Hepatocyte (in vitro differentiated cells): ENCODE data around the gene TEX261. TPM values are rescaled to one million over a fixed set of nuclear protein-coding genes. Genes with fewer than 3 reads are reported as not detected.
"Not testable (repeated sequence)": the region's sequence is repeated elsewhere in the genome, so short reads cannot be mapped to it uniquely, and the experiment has no call there.

Source experiments
- DNase-seq: peaks from one replicate; pipeline ENCODE4 v3.0.0-alpha.2; 2016; ENCODE audit warnings: low spot score
- H2AFZ ChIP-seq: fragments of 200-600 bp; sonication (generic); 2 replicates; pipeline ENCODE4 v1.6.0; 2016; ENCODE audit warnings: antibody characterized with exemption, mild to moderate bottlenecking
- H3K27ac ChIP-seq: fragments of 200-600 bp; sonication (generic); 2 replicates; pipeline ENCODE4 v1.5.1; 2016; ENCODE audit warnings: mild to moderate bottlenecking
- H3K27me3 ChIP-seq: fragments of 200-600 bp; sonication (generic); 2 replicates; pipeline ENCODE4 v1.6.1; 2016
- H3K36me3 ChIP-seq: fragments of 200-600 bp; sonication (generic); replicated peaks from 2 replicates; pipeline ENCODE4 v1.5.1; 2016; ENCODE audit warnings: low read depth; ENCODE audit not compliant: insufficient read depth
- H3K4me1 ChIP-seq: fragments of 200-600 bp; sonication (generic); 2 replicates; pipeline ENCODE4 v1.5.1; 2016; ENCODE audit warnings: mild to moderate bottlenecking, moderate library complexity; ENCODE audit not compliant: insufficient read depth
- H3K4me2 ChIP-seq: fragments of 200-600 bp; sonication (generic); 2 replicates; pipeline ENCODE4 v1.6.0; 2016
- H3K4me3 ChIP-seq: fragments of 200-600 bp; sonication (generic); 2 replicates; pipeline ENCODE4 v1.5.1; 2016; ENCODE audit warnings: mild to moderate bottlenecking
- H3K79me2 ChIP-seq: fragments of 200-600 bp; sonication (generic); 2 replicates; pipeline ENCODE4 v1.6.0; 2017; ENCODE audit warnings: mild to moderate bottlenecking
- H3K9me2 ChIP-seq: fragments of 200-600 bp; sonication (generic); replicated peaks from 2 replicates; pipeline ENCODE4 v1.6.0; 2017; ENCODE audit warnings: mild to moderate bottlenecking; ENCODE audit not compliant: insufficient read depth
- H3K9me3 ChIP-seq: fragments of 200-600 bp; sonication (generic); 2 replicates; pipeline ENCODE4 v1.5.1; 2016; ENCODE audit warnings: low read depth, mild to moderate bottlenecking
- H4K20me1 ChIP-seq: fragments of 200-600 bp; sonication (generic); 2 replicates; pipeline ENCODE4 v1.6.0; 2016; ENCODE audit warnings: mild to moderate bottlenecking; ENCODE audit not compliant: insufficient read depth, poor library complexity, severe bottlenecking
- EZH2 ChIP-seq: fragments of 200-600 bp; sonication (generic); IDR thresholded peaks from 2 replicates; pipeline ENCODE4 v1.6.1; 2016; ENCODE audit warnings: antibody characterized with exemption, mild to moderate bottlenecking, borderline replicate concordance
- EZH2phosphoT487 ChIP-seq: fragments of 200-600 bp; sonication (generic); IDR thresholded peaks from one replicate; pipeline ENCODE4 v1.6.1; 2018; ENCODE audit warnings: antibody characterized with exemption, mild to moderate bottlenecking, low read depth, moderate library complexity; ENCODE audit not compliant: unreplicated experiment, severe bottlenecking
- WGBS: methylation state at CpG from one replicate; pipeline ENCODE4 v1.1.6; 2016; ENCODE audit warnings: low lambda C conversion rate; ENCODE audit errors: missing lambda C conversion rate; 5-methylcytosine and 5-hydroxymethylcytosine counted together
- polyA plus RNA-seq: library from polyadenylated mRNA; unstranded; fragments of >200 nt; fragmentation: Nextera tagmentation; extraction: Ambion mirVana; gene quantifications from 2 replicates; pipeline ENCODE4 v1.2.1, GENCODE V29; 2016
- total RNA-seq: library from RNA; depleted of rRNA; stranded (reverse); fragments of >200 nt; gene quantifications from 2 replicates; pipeline ENCODE4 v1.2.3, GENCODE V29; 2014
- TF ChIP-seq, protein P1 (sequence below): fragments of 200-600 bp; sonication (generic); IDR thresholded peaks from 2 replicates; pipeline ENCODE4 v1.5.1; 2016; ENCODE audit warnings: antibody characterized with exemption, mild to moderate bottlenecking; ENCODE audit not compliant: poor library complexity

Gene TEX261
- total and polyA plus RNA-seq, 2 experiments from 2014 or later: 41.5 to 81.0 TPM

DNA sequence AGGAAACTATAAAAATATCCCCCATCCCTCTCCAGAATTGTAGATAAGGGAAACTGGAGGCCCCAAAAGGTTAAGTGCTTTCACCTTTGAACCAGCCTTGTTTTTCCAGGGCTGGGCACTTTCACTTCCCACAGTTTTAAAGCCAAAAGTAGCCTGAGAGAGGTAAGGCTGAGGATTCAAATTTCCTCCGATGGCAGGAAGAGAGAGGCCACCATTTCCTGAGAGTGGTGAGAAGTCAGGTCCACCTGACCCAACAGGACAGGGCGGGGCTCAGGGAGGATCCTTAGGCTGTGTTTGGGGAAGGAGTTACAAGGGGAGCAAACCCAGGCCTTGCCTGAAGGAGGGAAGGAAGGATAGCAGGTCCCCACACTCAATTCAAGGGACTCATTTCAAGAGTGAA is 4.7 kb upstream of the TEX261 start:
- DNase-seq: no peak
- no peaks in the 10 kb centered on the region for H4K20me1 ChIP-seq
- H3K4me2 ChIP-seq: no peak overlapping the region
- no peak overlapping the region for H3K27ac ChIP-seq
- H3K9me3 ChIP-seq: no peaks in the 10 kb centered on the region
- no peak overlapping the region for H2AFZ ChIP-seq
- H3K4me1 ChIP-seq: peaks cover 6% of the 10 kb centered on the region
- TF ChIP-seq EZH2 (no peak), EZH2phosphoT487 (no peak)
- TF ChIP-seq, protein P1, sequence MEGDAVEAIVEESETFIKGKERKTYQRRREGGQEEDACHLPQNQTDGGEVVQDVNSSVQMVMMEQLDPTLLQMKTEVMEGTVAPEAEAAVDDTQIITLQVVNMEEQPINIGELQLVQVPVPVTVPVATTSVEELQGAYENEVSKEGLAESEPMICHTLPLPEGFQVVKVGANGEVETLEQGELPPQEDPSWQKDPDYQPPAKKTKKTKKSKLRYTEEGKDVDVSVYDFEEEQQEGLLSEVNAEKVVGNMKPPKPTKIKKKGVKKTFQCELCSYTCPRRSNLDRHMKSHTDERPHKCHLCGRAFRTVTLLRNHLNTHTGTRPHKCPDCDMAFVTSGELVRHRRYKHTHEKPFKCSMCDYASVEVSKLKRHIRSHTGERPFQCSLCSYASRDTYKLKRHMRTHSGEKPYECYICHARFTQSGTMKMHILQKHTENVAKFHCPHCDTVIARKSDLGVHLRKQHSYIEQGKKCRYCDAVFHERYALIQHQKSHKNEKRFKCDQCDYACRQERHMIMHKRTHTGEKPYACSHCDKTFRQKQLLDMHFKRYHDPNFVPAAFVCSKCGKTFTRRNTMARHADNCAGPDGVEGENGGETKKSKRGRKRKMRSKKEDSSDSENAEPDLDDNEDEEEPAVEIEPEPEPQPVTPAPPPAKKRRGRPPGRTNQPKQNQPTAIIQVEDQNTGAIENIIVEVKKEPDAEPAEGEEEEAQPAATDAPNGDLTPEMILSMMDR: no peak
- no peak overlapping the region for H3K4me3 ChIP-seq
- peaks cover 2% of the 10 kb centered on the region for H3K79me2 ChIP-seq
- WGBS: 72% methylated on average over 2 of the region's 2 CpGs
- no peaks in the 10 kb centered on the region for H3K9me2 ChIP-seq
- H3K36me3 ChIP-seq: no peaks in the 10 kb centered on the region
- no peaks in the 10 kb centered on the region for H3K27me3 ChIP-seq

DNA sequence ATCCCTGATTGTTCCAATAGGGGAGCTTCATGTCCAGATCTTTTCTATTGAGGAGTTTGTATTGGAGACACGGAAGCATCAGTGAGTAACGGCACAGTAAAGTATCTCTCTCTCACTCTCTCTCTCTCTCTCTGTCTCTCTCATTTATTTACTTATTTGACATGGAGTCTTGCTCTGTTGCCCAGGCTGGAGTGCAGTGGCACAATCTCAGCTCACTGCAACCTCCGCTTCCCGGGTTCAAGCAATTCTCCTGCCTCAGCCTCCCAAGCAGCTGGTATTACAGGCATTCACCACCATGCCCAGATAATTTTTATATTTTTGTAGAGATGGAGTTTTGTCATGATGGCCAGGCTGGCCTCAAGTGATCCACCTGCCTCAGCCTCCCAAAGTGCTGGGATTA is 4.2 kb upstream of the TEX261 start:
- DNase-seq, H3K27me3 ChIP-seq, H3K9me2 ChIP-seq, H3K36me3 ChIP-seq, H3K4me3 ChIP-seq, H3K4me2 ChIP-seq, H3K27ac ChIP-seq, H3K79me2 ChIP-seq, H4K20me1 ChIP-seq, H2AFZ ChIP-seq, H3K9me3 ChIP-seq, H3K4me1 ChIP-seq: not testable (repeated sequence)
- 87% methylated on average over 4 of the region's 4 CpGs for WGBS

DNA sequence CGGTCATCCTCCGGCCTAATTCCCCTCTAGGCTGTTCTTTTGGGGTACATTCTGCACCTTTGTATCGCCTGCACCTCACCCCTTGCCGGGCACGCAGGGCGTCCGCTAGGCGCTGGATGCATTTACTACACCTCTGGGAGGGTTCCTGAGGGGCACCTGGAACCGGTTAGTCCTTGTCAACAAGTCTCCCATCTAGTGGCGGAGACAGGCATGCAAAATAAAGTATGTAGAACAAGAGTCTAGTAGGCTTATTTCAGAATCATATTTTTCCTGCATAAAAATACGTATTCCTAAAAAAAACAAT is 705 bp upstream of the TEX261 start:
- 6% methylated on average over 11 of the region's 11 CpGs for WGBS
- Histone ChIP-seq H3K27ac (no peak overlapping the region), H3K27me3 (no peaks in the 10 kb centered on the region), H3K79me2 (peaks cover 24% of the 10 kb centered on the region), H3K4me1 (peaks cover 12% of the 10 kb centered on the region), H3K4me2 (peak overlapping the region; percentile 93), H3K9me3 (no peaks in the 10 kb centered on the region), H3K4me3 (peak overlapping the region; percentile 74), H3K36me3 (no peaks in the 10 kb centered on the region), H3K9me2 (no peaks in the 10 kb centered on the region), H2AFZ (peak overlapping the region; percentile 94), H4K20me1 (peaks cover 12% of the 10 kb centered on the region)
- DNase-seq: peak; percentile 78
- no peak for TF ChIP-seq EZH2phosphoT487
- TF ChIP-seq, protein P1: peak; percentile 42
- TF ChIP-seq EZH2: no peak

DNA sequence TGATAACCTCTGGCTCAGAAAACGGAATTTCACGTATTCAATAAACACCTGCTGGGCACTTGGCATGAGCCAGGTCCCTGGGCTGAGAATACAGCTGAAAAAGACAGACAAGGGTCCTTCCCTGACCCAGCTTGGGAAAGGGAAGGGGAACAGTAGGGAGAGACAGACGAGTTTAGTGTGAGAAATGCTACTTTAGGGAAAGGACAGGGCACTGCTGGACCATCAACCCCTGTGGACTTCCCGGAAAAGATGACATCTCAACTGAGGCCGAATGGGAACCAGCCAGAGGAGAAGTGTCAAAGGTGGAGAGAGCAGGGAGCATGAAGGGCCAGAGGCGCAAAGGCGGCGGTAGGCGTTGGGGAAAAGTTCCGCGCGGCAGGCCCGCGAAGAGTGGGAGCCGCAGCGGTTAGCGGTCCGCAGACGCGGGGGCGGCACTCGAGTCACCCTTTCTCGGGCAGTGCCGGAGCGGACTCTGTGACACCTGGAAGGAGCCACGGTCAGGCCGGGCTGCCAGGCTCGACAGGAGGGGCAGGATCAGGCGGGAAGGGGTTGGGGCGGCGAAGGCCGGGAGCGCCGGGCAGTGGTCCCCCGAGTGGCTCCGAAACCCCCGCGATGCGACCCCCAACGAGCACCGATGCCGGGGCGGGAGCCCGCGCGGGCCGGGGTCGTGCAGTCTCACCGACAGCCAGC is 519 bp downstream of the TEX261 start:
- H3K9me2 ChIP-seq: no peaks in the 10 kb centered on the region
- no peaks in the 10 kb centered on the region for H3K27me3 ChIP-seq
- no peaks in the 10 kb centered on the region for H3K36me3 ChIP-seq
- H3K4me1 ChIP-seq: peaks cover 12% of the 10 kb centered on the region
- 2% methylated on average over 34 of the region's 49 CpGs for WGBS
- TF ChIP-seq, protein P1: no peak
- TF ChIP-seq EZH2: no peak
- no peak for TF ChIP-seq EZH2phosphoT487
- peak; percentile 58 for DNase-seq
- H3K27ac ChIP-seq: peak overlapping the region; percentile 78
- peak overlapping the region; percentile 97 for H2AFZ ChIP-seq
- H3K79me2 ChIP-seq: peaks cover 24% of the 10 kb centered on the region
- H3K9me3 ChIP-seq: no peaks in the 10 kb centered on the region
- peaks cover 12% of the 10 kb centered on the region for H4K20me1 ChIP-seq
- H3K4me2 ChIP-seq: peak overlapping the region; percentile 99
- peak overlapping the region; percentile 93 for H3K4me3 ChIP-seq
